ENCODE results near the gene CCDC9B.

Gene CCDC9B

GRCh38 chr15:40337597-40337996 lies 3.1 kb downstream of the CCDC9B start:
- Histone ChIP-seq H3K9me3 (ENCODE audit: insufficient read depth, low read length) (no peaks in the 10 kb centered on the region), H3K9ac (ENCODE audit: insufficient read length, low read depth) (no peak overlapping the region), H3K36me3 (ENCODE audit: insufficient read depth, insufficient read length, low read length) (no peaks in the 10 kb centered on the region), H3K27me3 (ENCODE audit: insufficient read depth, insufficient read length) (no peaks in the 10 kb centered on the region), H3K4me3 (ENCODE audit: insufficient read length, low read depth) (no peak overlapping the region), H3K4me1 (ENCODE audit: insufficient read depth, insufficient read length) (peaks cover 33% of the 10 kb centered on the region)
- TF ChIP-seq YY1 (IDR thresholded peaks at IDR 0.05; ENCODE audit: insufficient read depth, insufficient read length) (no peak), ZNF274 (IDR thresholded peaks at IDR 0.05; ENCODE audit: low read depth, low read length) (no peak), SUZ12 (IDR thresholded peaks at IDR 0.05; ENCODE audit: extremely low read depth, insufficient read depth, insufficient read length) (no peak)
- DNase-seq (ENCODE audit: low read depth, low spot score), result no peak

GRCh38 chr15:40336744-40337122 lies 4.0 kb downstream of the CCDC9B start:
- Histone ChIP-seq H3K27me3 (ENCODE audit: insufficient read depth, insufficient read length) (no peaks in the 10 kb centered on the region), H3K9ac (ENCODE audit: insufficient read length, low read depth) (no peak overlapping the region), H3K9me3 (ENCODE audit: insufficient read depth, low read length) (no peaks in the 10 kb centered on the region), H3K36me3 (ENCODE audit: insufficient read depth, insufficient read length, low read length) (peaks cover 7% of the 10 kb centered on the region), H3K4me3 (ENCODE audit: insufficient read length, low read depth) (no peak overlapping the region), H3K4me1 (ENCODE audit: insufficient read depth, insufficient read length) (peaks cover 33% of the 10 kb centered on the region)
- TF ChIP-seq ZNF274 (IDR thresholded peaks at IDR 0.05; ENCODE audit: low read depth, low read length) (no peak), SUZ12 (IDR thresholded peaks at IDR 0.05; ENCODE audit: extremely low read depth, insufficient read depth, insufficient read length) (no peak), YY1 (IDR thresholded peaks at IDR 0.05; ENCODE audit: insufficient read depth, insufficient read length) (no peak)
- DNase-seq (ENCODE audit: low read depth, low spot score), result no peak

DNA sequence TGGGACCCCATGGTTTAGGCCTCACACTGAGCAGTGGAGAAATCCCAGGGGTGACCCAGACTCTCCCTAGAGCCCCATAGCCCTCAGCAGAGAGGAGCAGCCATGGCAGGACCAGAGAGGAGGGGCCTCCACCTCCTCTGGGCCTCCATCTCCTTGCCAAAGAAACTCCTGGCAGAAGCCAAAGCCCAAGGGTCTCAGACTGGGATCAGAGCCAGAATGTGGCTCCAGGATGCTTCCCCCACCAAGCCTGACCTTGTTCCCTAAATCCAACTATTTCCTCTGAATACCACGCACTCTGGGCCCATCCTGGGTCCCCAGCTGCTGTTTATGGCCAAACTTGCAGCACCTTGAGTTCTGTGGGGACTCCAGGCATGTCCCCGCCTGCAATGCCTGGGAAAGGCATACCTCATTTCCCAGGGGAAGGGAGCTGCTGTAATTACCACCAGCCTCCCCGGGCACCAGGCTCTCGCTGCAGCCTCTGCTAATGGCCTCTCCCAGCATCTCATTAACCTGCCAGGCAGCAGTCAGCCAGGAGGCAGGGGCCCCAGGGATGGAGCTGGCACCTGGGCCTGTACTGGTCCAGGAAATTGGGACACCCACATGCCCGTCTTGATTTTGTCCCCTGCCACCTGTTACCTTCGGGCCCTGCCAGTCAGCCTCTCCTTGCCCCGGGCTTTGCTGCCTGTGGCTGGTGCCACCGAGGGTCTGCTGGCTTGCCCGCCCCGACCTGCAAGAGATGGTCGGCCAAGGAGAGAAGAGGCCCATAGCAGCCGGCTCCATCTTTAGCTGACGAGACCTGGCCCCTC lies 4.6 kb downstream of the CCDC9B start:
- no peak for TF ChIP-seq ZNF274 (IDR thresholded peaks at IDR 0.05; ENCODE audit: low read depth, low read length)
- TF ChIP-seq SUZ12 (IDR thresholded peaks at IDR 0.05; ENCODE audit: extremely low read depth, insufficient read depth, insufficient read length), result no peak
- no peak for TF ChIP-seq YY1 (IDR thresholded peaks at IDR 0.05; ENCODE audit: insufficient read depth, insufficient read length)
- peaks cover 32% of the 10 kb centered on the region for H3K4me1 ChIP-seq (ENCODE audit: insufficient read depth, insufficient read length)
- no peaks in the 10 kb centered on the region for H3K9me3 ChIP-seq (ENCODE audit: insufficient read depth, low read length)
- H3K9ac ChIP-seq (ENCODE audit: insufficient read length, low read depth), result no peak overlapping the region
- H3K4me3 ChIP-seq (ENCODE audit: insufficient read length, low read depth), result no peak overlapping the region
- DNase-seq (ENCODE audit: low read depth, low spot score), result no peak
- H3K36me3 ChIP-seq (ENCODE audit: insufficient read depth, insufficient read length, low read length), result peaks cover 12% of the 10 kb centered on the region
- H3K27me3 ChIP-seq (ENCODE audit: insufficient read depth, insufficient read length), result no peaks in the 10 kb centered on the region

- H3K4me1 ChIP-seq (ENCODE audit: insufficient read depth, insufficient read length), result peaks cover 24% of the 10 kb centered on the region
- no peaks in the 10 kb centered on the region for H3K9me3 ChIP-seq (ENCODE audit: insufficient read depth, low read length)
- no peak for DNase-seq (ENCODE audit: low read depth, low spot score)
- no peak for TF ChIP-seq SUZ12 (IDR thresholded peaks at IDR 0.05; ENCODE audit: extremely low read depth, insufficient read depth, insufficient read length)
- H3K9ac ChIP-seq (ENCODE audit: insufficient read length, low read depth), result no peak overlapping the region
- H3K4me3 ChIP-seq (ENCODE audit: insufficient read length, low read depth), result no peak overlapping the region
- H3K36me3 ChIP-seq (ENCODE audit: insufficient read depth, insufficient read length, low read length), result peaks cover 15% of the 10 kb centered on the region
- no peaks in the 10 kb centered on the region for H3K27me3 ChIP-seq (ENCODE audit: insufficient read depth, insufficient read length)
Measured at GRCh38 chr15:40334941-40335795, 5.6 kb downstream of the CCDC9B start.

GRCh38 chr15:40334541-40334940 lies 6.2 kb downstream of the CCDC9B start:
- Histone ChIP-seq H3K4me1 (ENCODE audit: insufficient read depth, insufficient read length) (peaks cover 20% of the 10 kb centered on the region), H3K9ac (ENCODE audit: insufficient read length, low read depth) (no peak overlapping the region), H3K36me3 (ENCODE audit: insufficient read depth, insufficient read length, low read length) (peaks cover 21% of the 10 kb centered on the region), H3K4me3 (ENCODE audit: insufficient read length, low read depth) (no peak overlapping the region), H3K27me3 (ENCODE audit: insufficient read depth, insufficient read length) (no peaks in the 10 kb centered on the region), H3K9me3 (ENCODE audit: insufficient read depth, low read length) (no peaks in the 10 kb centered on the region)
- TF ChIP-seq YY1 (IDR thresholded peaks at IDR 0.05; ENCODE audit: insufficient read depth, insufficient read length) (no peak), ZNF274 (IDR thresholded peaks at IDR 0.05; ENCODE audit: low read depth, low read length) (no peak), SUZ12 (IDR thresholded peaks at IDR 0.05; ENCODE audit: extremely low read depth, insufficient read depth, insufficient read length) (no peak)
- no peak for DNase-seq (ENCODE audit: low read depth, low spot score)

GRCh38 chr15:40333922-40334492 lies 6.7 kb downstream of the CCDC9B start:
- no peaks in the 10 kb centered on the region for H3K9me3 ChIP-seq (ENCODE audit: insufficient read depth, low read length)
- H3K27me3 ChIP-seq (ENCODE audit: insufficient read depth, insufficient read length), result no peaks in the 10 kb centered on the region
- H3K36me3 ChIP-seq (ENCODE audit: insufficient read depth, insufficient read length, low read length), result peaks cover 24% of the 10 kb centered on the region
- peaks cover 17% of the 10 kb centered on the region for H3K4me1 ChIP-seq (ENCODE audit: insufficient read depth, insufficient read length)
- TF ChIP-seq ZNF274 (IDR thresholded peaks at IDR 0.05; ENCODE audit: low read depth, low read length) (no peak), SUZ12 (IDR thresholded peaks at IDR 0.05; ENCODE audit: extremely low read depth, insufficient read depth, insufficient read length) (no peak), YY1 (IDR thresholded peaks at IDR 0.05; ENCODE audit: insufficient read depth, insufficient read length) (no peak)
- DNase-seq (ENCODE audit: low read depth, low spot score), result no peak
- no peak overlapping the region for H3K9ac ChIP-seq (ENCODE audit: insufficient read length, low read depth)
- H3K4me3 ChIP-seq (ENCODE audit: insufficient read length, low read depth), result no peak overlapping the region
